Measurements from ENCODE around the gene ARHGAP18. TPM values are rescaled to one million over a fixed set of nuclear protein-coding genes. Genes with fewer than 3 reads are reported as not detected.

ARHGAP18 gene
- total RNA-seq, 1 experiment from 2014 or later = 2.4 TPM

DNA sequence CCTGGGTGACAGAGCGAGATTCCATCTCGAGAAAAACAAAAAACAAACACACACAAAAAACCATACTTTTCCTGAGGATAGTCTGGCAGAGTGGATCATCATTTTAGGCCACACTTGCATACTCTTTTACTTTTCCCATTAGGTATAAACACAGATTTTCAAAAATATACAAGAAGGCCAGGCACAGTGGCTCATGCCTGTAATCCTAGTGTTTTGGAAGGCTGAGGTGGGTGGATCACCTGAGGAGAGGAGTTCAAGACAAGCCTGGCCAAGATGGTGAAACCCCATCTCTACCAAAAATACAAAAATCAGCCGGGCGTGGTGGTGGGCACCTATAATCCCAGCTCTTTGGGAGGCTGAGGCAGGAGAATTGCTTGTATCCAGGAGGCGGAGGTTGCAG, 85.5 kb downstream of the ARHGAP18 start:
- Histone ChIP-seq H2BK15ac (ENCODE audit: low read depth, low read length) (no peak overlapping the region), H3K14ac (ENCODE audit: insufficient read depth, low read length) (no peak overlapping the region), H3K56ac (ENCODE audit: insufficient read length, low read depth, low read length) (no peak overlapping the region), H3K4me2 (ENCODE audit: insufficient read depth, insufficient read length, low read length) (no peak overlapping the region), H3K9ac (ENCODE audit: extremely low read depth, insufficient read length, low read length) (no peak overlapping the region), H3K4ac (ENCODE audit: low read depth, low read length) (no peak overlapping the region), H2BK20ac (ENCODE audit: low read depth, low read length, poor library complexity, severe bottlenecking) (no peak overlapping the region), H2BK120ac (ENCODE audit: low read depth, low read length, poor library complexity, severe bottlenecking) (no peak overlapping the region), H4K20me1 (ENCODE audit: control insufficient read depth, insufficient read depth, insufficient read length) (no peaks in the 10 kb centered on the region), H3K79me2 (ENCODE audit: insufficient read depth, low read length) (no peaks in the 10 kb centered on the region), H3K9me3 (ENCODE audit: control insufficient read depth, low read depth, low read length) (no peaks in the 10 kb centered on the region), H4K91ac (ENCODE audit: insufficient read length, low read depth, low read length) (no peak overlapping the region), H3K18ac (ENCODE audit: insufficient read length, low read depth, low read length) (no peak overlapping the region), H3T11ph (ENCODE audit: low read length) (no peak overlapping the region), H3K27me3 (ENCODE audit: insufficient read depth, low read length) (no peaks in the 10 kb centered on the region), H3K27ac (ENCODE audit: insufficient read length, low read depth, low read length) (no peak overlapping the region), H2AFZ (ENCODE audit: low read length) (no peak overlapping the region), H2BK5ac (ENCODE audit: insufficient read length, low read length) (no peak overlapping the region), H3K23me2 (ENCODE audit: insufficient read length, low read depth, low read length, poor library complexity, severe bottlenecking) (no peaks in the 10 kb centered on the region), H3K23ac (ENCODE audit: insufficient read length, low read depth, low read length) (no peak overlapping the region), H4K8ac (replicated peaks; ENCODE audit: insufficient read length, low read depth, low read length) (no peak overlapping the region), H3K4me1 (ENCODE audit: insufficient read depth, low read length) (no peaks in the 10 kb centered on the region), H2AK5ac (ENCODE audit: insufficient read length, low read length) (no peak overlapping the region), H3K79me1 (ENCODE audit: insufficient read depth, low read depth, low read length, poor library complexity, severe bottlenecking) (no peaks in the 10 kb centered on the region), H4K5ac (ENCODE audit: insufficient read length, low read depth, low read length) (no peak overlapping the region), H2BK12ac (ENCODE audit: insufficient read length, low read depth, low read length) (no peak overlapping the region)
- no CpG with 5 or more reads among the region's 5 CpGs for WGBS (ENCODE audit: extremely low coverage, insufficient read length, low lambda C conversion rate)
- Mint-ChIP-seq H3K27ac (no peak overlapping the region), H3K36me3 (ENCODE audit: insufficient read depth in 1 of 3, low read depth in 3 of 3) (no peaks in the 10 kb centered on the region), H3K4me3 (no peak overlapping the region), H3K9me3 (no peaks in the 10 kb centered on the region), H3K27me3 (ENCODE audit: low read depth) (no peaks in the 10 kb centered on the region), H3K4me1 (no peaks in the 10 kb centered on the region)
- DNase-seq = no peak
- TF ChIP-seq, protein P1, sequence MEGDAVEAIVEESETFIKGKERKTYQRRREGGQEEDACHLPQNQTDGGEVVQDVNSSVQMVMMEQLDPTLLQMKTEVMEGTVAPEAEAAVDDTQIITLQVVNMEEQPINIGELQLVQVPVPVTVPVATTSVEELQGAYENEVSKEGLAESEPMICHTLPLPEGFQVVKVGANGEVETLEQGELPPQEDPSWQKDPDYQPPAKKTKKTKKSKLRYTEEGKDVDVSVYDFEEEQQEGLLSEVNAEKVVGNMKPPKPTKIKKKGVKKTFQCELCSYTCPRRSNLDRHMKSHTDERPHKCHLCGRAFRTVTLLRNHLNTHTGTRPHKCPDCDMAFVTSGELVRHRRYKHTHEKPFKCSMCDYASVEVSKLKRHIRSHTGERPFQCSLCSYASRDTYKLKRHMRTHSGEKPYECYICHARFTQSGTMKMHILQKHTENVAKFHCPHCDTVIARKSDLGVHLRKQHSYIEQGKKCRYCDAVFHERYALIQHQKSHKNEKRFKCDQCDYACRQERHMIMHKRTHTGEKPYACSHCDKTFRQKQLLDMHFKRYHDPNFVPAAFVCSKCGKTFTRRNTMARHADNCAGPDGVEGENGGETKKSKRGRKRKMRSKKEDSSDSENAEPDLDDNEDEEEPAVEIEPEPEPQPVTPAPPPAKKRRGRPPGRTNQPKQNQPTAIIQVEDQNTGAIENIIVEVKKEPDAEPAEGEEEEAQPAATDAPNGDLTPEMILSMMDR (conservative IDR thresholded peaks at IDR 0.05) = no peak
